WTC11 (cell line): ENCODE measurements around the gene ARHGAP6. TPM values are rescaled to one million over a fixed set of nuclear protein-coding genes. Genes with fewer than 3 reads are reported as not detected.
A peak's percentile ranks its signal among the peaks of the same experiment; 100 is the strongest.

ENCODE experiments used
- ATAC-seq: fragments of 200-7000 bp; cut with Tn5 transposase; 2 replicates; pipeline ENCODE4 v1.10.0; 2021; ENCODE audit warnings: mild to moderate bottlenecking, moderate library complexity
- CTCF ChIA-PET: fragments of 300-600 bp; sonication (Branson Sonifier 250); formaldehyde crosslinking; loops from one replicate; lab custom pipeline; 2021; ENCODE audit warnings: antibody characterized with exemption; lab: Charles Lee
- POLR2A ChIA-PET: fragments of 350-600 bp; sonication (Branson Sonifier 250); formaldehyde crosslinking; loops from one replicate; lab custom pipeline; 2021; ENCODE audit warnings: antibody characterized with exemption; lab: Charles Lee
- DNase-seq: peaks from one replicate; pipeline ENCODE4 v3.0.0; 2021; ENCODE audit warnings: low spot score
- H3K27ac Mint-ChIP-seq: 2 replicates; pipeline ENCODE4 v1.8.0; 2021; ENCODE audit warnings: mixed read lengths
- H3K27me3 Mint-ChIP-seq: 2 replicates; pipeline ENCODE4 v1.8.0; 2021; ENCODE audit warnings: low read depth, mild to moderate bottlenecking, moderate library complexity, mixed read lengths
- H3K36me3 Mint-ChIP-seq: 2 replicates; pipeline ENCODE4 v1.8.0; 2021; ENCODE audit warnings: mixed read lengths
- H3K4me1 Mint-ChIP-seq: 2 replicates; pipeline ENCODE4 v1.8.0; 2022; ENCODE audit warnings: mixed read lengths
- H3K4me3 Mint-ChIP-seq: 2 replicates; pipeline ENCODE4 v1.8.0; 2021; ENCODE audit warnings: mild to moderate bottlenecking, moderate library complexity, mixed read lengths
- H3K9me3 Mint-ChIP-seq: 2 replicates; pipeline ENCODE4 v1.8.0; 2021; ENCODE audit warnings: mixed read lengths
- CREM ChIP-seq: sonication (generic); formaldehyde crosslinking; IDR thresholded peaks from 2 replicates; pipeline ENCODE4 v1.8.1; 2022; ENCODE audit warnings: mild to moderate bottlenecking, missing genetic modification reagents, moderate library complexity
- FOXJ3 ChIP-seq: sonication (generic); formaldehyde crosslinking; IDR thresholded peaks from 2 replicates; pipeline ENCODE4 v1.9.0; 2021; ENCODE audit warnings: missing genetic modification reagents, mild to moderate bottlenecking, borderline replicate concordance
- KAT7 ChIP-seq: sonication (generic); formaldehyde crosslinking; IDR thresholded peaks from 2 replicates; pipeline ENCODE4 v1.8.1; 2023; ENCODE audit warnings: missing genetic modification reagents, mild to moderate bottlenecking, borderline replicate concordance
- NFE2L1 ChIP-seq: sonication (generic); formaldehyde crosslinking; IDR thresholded peaks from 2 replicates; pipeline ENCODE4 v1.8.1; 2023; ENCODE audit warnings: missing genetic modification reagents
- NFYB ChIP-seq: sonication (generic); formaldehyde crosslinking; conservative IDR thresholded peaks from 2 replicates; pipeline ENCODE4 v1.8.0; 2022; ENCODE audit warnings: low read depth, missing genetic modification reagents
- NR2C2 ChIP-seq: sonication (generic); formaldehyde crosslinking; IDR thresholded peaks from 2 replicates; pipeline ENCODE4 v1.8.0; 2022; ENCODE audit warnings: mild to moderate bottlenecking, missing genetic modification reagents
- SMAD3 ChIP-seq: sonication (generic); formaldehyde crosslinking; IDR thresholded peaks from 2 replicates; pipeline ENCODE4 v1.8.0; 2022; ENCODE audit warnings: missing genetic modification reagents, mild to moderate bottlenecking, borderline replicate concordance
- SMAD4 ChIP-seq: sonication (generic); formaldehyde crosslinking; IDR thresholded peaks from 2 replicates; pipeline ENCODE4 v1.8.0; 2022; ENCODE audit warnings: mild to moderate bottlenecking, missing genetic modification reagents
- SP1 ChIP-seq: sonication (generic); formaldehyde crosslinking; conservative IDR thresholded peaks from 2 replicates; pipeline ENCODE4 v1.8.1; 2022; ENCODE audit warnings: missing genetic modification reagents
- ZBTB43 ChIP-seq: sonication (generic); formaldehyde crosslinking; IDR thresholded peaks from 2 replicates; pipeline ENCODE4 v1.8.1; 2023; ENCODE audit warnings: mild to moderate bottlenecking, missing genetic modification reagents
- ZNF121 ChIP-seq: sonication (generic); formaldehyde crosslinking; IDR thresholded peaks from 2 replicates; pipeline ENCODE4 v1.8.0; 2023; ENCODE audit warnings: missing genetic modification reagents
- ZNF219 ChIP-seq: sonication (generic); formaldehyde crosslinking; IDR thresholded peaks from 2 replicates; pipeline ENCODE4 v1.8.0; 2023; ENCODE audit warnings: missing genetic modification reagents, mild to moderate bottlenecking, borderline replicate concordance
- ZNF263 ChIP-seq: sonication (generic); formaldehyde crosslinking; IDR thresholded peaks from 2 replicates; pipeline ENCODE4 v1.8.1; 2022; ENCODE audit warnings: low read depth, mild to moderate bottlenecking, moderate library complexity, missing genetic modification reagents
- ZNF317 ChIP-seq: sonication (generic); formaldehyde crosslinking; IDR thresholded peaks from 2 replicates; pipeline ENCODE4 v1.8.1; 2023; ENCODE audit warnings: low read depth, mild to moderate bottlenecking, moderate library complexity, missing genetic modification reagents, borderline replicate concordance
- ZNF532 ChIP-seq: fragments of 250-450 bp; sonication (Bioruptor Pico); IDR thresholded peaks from 2 replicates; pipeline ENCODE4 v1.9.0; 2021; ENCODE audit warnings: mild to moderate bottlenecking, borderline replicate concordance
- total RNA-seq: library from RNA; stranded (reverse); gene quantifications from 3 replicates; pipeline ENCODE4 v1.2.3, GENCODE V29; 2021
- TF ChIP-seq, protein P1 (sequence below): sonication (generic); formaldehyde crosslinking; IDR thresholded peaks from 2 replicates; pipeline ENCODE4 v1.8.0; 2022; ENCODE audit warnings: mild to moderate bottlenecking, missing genetic modification reagents
- TF ChIP-seq, protein P2 (sequence below): sonication (generic); formaldehyde crosslinking; IDR thresholded peaks from 2 replicates; pipeline ENCODE4 v1.8.0; 2023; ENCODE audit warnings: missing genetic modification reagents
- TF ChIP-seq, protein P3 (sequence below): sonication (generic); formaldehyde crosslinking; IDR thresholded peaks from 2 replicates; pipeline ENCODE4 v1.8.0; 2022; ENCODE audit warnings: missing genetic modification reagents

ARHGAP6 gene
- total RNA-seq, 1 experiment from 2014 or later: 1.0 TPM

GRCh38 chrX:11629593-11630211 lies 36.0 kb downstream of the ARHGAP6 start:
- DNase-seq (no peak), ATAC-seq (peak; percentile 43; the same call in 1 of the 2 replicates)
- no peaks in the 10 kb centered on the region for H3K36me3 Mint-ChIP-seq
- no peak for TF ChIP-seq NR2C2 (CRISPR knock-in tag)
- TF ChIP-seq, protein P1, sequence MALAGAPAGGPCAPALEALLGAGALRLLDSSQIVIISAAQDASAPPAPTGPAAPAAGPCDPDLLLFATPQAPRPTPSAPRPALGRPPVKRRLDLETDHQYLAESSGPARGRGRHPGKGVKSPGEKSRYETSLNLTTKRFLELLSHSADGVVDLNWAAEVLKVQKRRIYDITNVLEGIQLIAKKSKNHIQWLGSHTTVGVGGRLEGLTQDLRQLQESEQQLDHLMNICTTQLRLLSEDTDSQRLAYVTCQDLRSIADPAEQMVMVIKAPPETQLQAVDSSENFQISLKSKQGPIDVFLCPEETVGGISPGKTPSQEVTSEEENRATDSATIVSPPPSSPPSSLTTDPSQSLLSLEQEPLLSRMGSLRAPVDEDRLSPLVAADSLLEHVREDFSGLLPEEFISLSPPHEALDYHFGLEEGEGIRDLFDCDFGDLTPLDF (CRISPR knock-in tag): no peak
- no peak for TF ChIP-seq ZNF121 (CRISPR knock-in tag)
- no peak for TF ChIP-seq ZNF317 (CRISPR knock-in tag)
- TF ChIP-seq ZNF532 (CRISPR knock-in tag): no peak
- no peak for TF ChIP-seq SMAD4 (CRISPR knock-in tag)
- no peak for TF ChIP-seq KAT7 (CRISPR knock-in tag)
- TF ChIP-seq ZNF219: no peak
- TF ChIP-seq NFE2L1 (CRISPR knock-in tag): no peak
- TF ChIP-seq FOXJ3 (CRISPR knock-in tag): no peak
- TF ChIP-seq, protein P2, sequence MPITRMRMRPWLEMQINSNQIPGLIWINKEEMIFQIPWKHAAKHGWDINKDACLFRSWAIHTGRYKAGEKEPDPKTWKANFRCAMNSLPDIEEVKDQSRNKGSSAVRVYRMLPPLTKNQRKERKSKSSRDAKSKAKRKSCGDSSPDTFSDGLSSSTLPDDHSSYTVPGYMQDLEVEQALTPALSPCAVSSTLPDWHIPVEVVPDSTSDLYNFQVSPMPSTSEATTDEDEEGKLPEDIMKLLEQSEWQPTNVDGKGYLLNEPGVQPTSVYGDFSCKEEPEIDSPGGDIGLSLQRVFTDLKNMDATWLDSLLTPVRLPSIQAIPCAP (CRISPR knock-in tag): no peak
- TF ChIP-seq CREM (CRISPR knock-in tag): no peak
- TF ChIP-seq SMAD3 (CRISPR knock-in tag): no peak
- no peak for TF ChIP-seq NFYB (CRISPR knock-in tag)
- no peak for TF ChIP-seq ZBTB43 (CRISPR knock-in tag)
- TF ChIP-seq ZNF263 (CRISPR knock-in tag): no peak
- TF ChIP-seq SP1 (CRISPR knock-in tag): no peak
- TF ChIP-seq, protein P3, sequence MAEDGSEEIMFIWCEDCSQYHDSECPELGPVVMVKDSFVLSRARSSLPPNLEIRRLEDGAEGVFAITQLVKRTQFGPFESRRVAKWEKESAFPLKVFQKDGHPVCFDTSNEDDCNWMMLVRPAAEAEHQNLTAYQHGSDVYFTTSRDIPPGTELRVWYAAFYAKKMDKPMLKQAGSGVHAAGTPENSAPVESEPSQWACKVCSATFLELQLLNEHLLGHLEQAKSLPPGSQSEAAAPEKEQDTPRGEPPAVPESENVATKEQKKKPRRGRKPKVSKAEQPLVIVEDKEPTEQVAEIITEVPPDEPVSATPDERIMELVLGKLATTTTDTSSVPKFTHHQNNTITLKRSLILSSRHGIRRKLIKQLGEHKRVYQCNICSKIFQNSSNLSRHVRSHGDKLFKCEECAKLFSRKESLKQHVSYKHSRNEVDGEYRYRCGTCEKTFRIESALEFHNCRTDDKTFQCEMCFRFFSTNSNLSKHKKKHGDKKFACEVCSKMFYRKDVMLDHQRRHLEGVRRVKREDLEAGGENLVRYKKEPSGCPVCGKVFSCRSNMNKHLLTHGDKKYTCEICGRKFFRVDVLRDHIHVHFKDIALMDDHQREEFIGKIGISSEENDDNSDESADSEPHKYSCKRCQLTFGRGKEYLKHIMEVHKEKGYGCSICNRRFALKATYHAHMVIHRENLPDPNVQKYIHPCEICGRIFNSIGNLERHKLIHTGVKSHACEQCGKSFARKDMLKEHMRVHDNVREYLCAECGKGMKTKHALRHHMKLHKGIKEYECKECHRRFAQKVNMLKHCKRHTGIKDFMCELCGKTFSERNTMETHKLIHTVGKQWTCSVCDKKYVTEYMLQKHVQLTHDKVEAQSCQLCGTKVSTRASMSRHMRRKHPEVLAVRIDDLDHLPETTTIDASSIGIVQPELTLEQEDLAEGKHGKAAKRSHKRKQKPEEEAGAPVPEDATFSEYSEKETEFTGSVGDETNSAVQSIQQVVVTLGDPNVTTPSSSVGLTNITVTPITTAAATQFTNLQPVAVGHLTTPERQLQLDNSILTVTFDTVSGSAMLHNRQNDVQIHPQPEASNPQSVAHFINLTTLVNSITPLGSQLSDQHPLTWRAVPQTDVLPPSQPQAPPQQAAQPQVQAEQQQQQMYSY (CRISPR knock-in tag): no peak
- H3K4me1 Mint-ChIP-seq: no peaks in the 10 kb centered on the region
- ChIA-PET POLR2A (no interaction called here), CTCF (interaction anchor here (1.0 kb wide), 1 partner anchor 36 kb away, joined by 4 read pairs; the partner anchor contains the start of gene ARHGAP6)
- no peaks in the 10 kb centered on the region for H3K27me3 Mint-ChIP-seq
- H3K27ac Mint-ChIP-seq: no peak overlapping the region
- H3K9me3 Mint-ChIP-seq: peaks cover 7% of the 10 kb centered on the region
- no peak overlapping the region for H3K4me3 Mint-ChIP-seq
